Occipital lobe (tissue), 1 donor: ENCODE results near the gene MRPL20. TPM values are rescaled to one million over a fixed set of nuclear protein-coding genes. Genes with fewer than 3 reads are reported as not detected.

Experiments used
- total RNA-seq: library from RNA; depleted of rRNA; stranded (reverse); fragments of >200 nt; gene quantifications from one replicate; pipeline ENCODE4 v1.2.3, GENCODE V29; 2014

Gene MRPL20
- total RNA-seq, 1 donor from 2014 or later = 50.4 TPM

Other genes with a start within 250 kb of the MRPL20 start
- not detected for gene TTLL10, start 233.4 kb downstream of the MRPL20 start, total RNA-seq
- gene TNFRSF18, start 200.7 kb downstream of the MRPL20 start, total RNA-seq = not detected
- gene TNFRSF4, start 193.1 kb downstream of the MRPL20 start, total RNA-seq = not detected
- 18.4 TPM for gene SDF4, start 175.3 kb downstream of the MRPL20 start, total RNA-seq
- gene B3GALT6, start 175.1 kb downstream of the MRPL20 start, total RNA-seq = 27.1 TPM
- gene C1QTNF12, start 160.6 kb downstream of the MRPL20 start, total RNA-seq = not detected
- gene UBE2J2, start 133.4 kb downstream of the MRPL20 start, total RNA-seq = 39.6 TPM
- 2.2 TPM for gene SCNN1D, start 126.9 kb downstream of the MRPL20 start, total RNA-seq
- gene ACAP3, start 99.4 kb downstream of the MRPL20 start, total RNA-seq = 51.3 TPM
- 8.0 TPM for gene PUSL1, start 98.7 kb downstream of the MRPL20 start, total RNA-seq
- 28.2 TPM for gene INTS11, start 82.6 kb downstream of the MRPL20 start, total RNA-seq
- 12.3 TPM for gene CPTP, start 82.5 kb downstream of the MRPL20 start, total RNA-seq
- 0.31 TPM for gene TAS1R3, start 76.0 kb downstream of the MRPL20 start, total RNA-seq
- gene DVL1, start 57.9 kb downstream of the MRPL20 start, total RNA-seq = 70.7 TPM
- 11.5 TPM for gene MXRA8, start 48.7 kb downstream of the MRPL20 start, total RNA-seq
- 26.2 TPM for gene AURKAIP1, start 32.1 kb downstream of the MRPL20 start, total RNA-seq
- gene CCNL2, start 8.0 kb downstream of the MRPL20 start, total RNA-seq = 116 TPM
- 1.4 TPM for gene ANKRD65, start 14.0 kb upstream of the MRPL20 start, total RNA-seq
- 4.1 TPM for gene VWA1, start 28.4 kb upstream of the MRPL20 start, total RNA-seq
- 0.62 TPM for gene ATAD3C, start 42.4 kb upstream of the MRPL20 start, total RNA-seq
- gene ATAD3B, start 64.5 kb upstream of the MRPL20 start, total RNA-seq = 11.7 TPM
- gene ATAD3A, start 104.9 kb upstream of the MRPL20 start, total RNA-seq = 7.3 TPM
- gene TMEM240, start 133.3 kb upstream of the MRPL20 start, total RNA-seq = 18.1 TPM
- gene SSU72, start 167.6 kb upstream of the MRPL20 start, total RNA-seq = 32.9 TPM
- gene FNDC10, start 192.8 kb upstream of the MRPL20 start, total RNA-seq = 2.7 TPM
- gene MIB2, start 208.2 kb upstream of the MRPL20 start, total RNA-seq = 43.5 TPM
- 0.31 TPM for gene MMP23B, start 224.9 kb upstream of the MRPL20 start, total RNA-seq